WERI-Rb-1 (cell line): Measurements from ENCODE around the gene CANT1.

ENCODE experiments used
- DNase-seq: peaks from one replicate; pipeline ENCODE4 v3.0.0-alpha.2; 2020
- H3K27ac ChIP-seq: fragments of 250-450 bp; sonication (Bioruptor Pico); 2 replicates; pipeline ENCODE4 v1.5.1; 2020; ENCODE audit warnings: mild to moderate bottlenecking, moderate library complexity
- H3K27me3 ChIP-seq: fragments of 250-450 bp; sonication (Bioruptor Pico); 2 replicates; pipeline ENCODE4 v1.5.1; 2021; ENCODE audit warnings: mild to moderate bottlenecking, low read depth, moderate library complexity; ENCODE audit not compliant: insufficient read depth, severe bottlenecking
- H3K36me3 ChIP-seq: fragments of 250-450 bp; sonication (Bioruptor Pico); 2 replicates; pipeline ENCODE4 v1.5.1; 2020; ENCODE audit warnings: mild to moderate bottlenecking, moderate library complexity
- H3K4me3 ChIP-seq: 2 replicates; pipeline ENCODE4 v1.5.1; 2011; ENCODE audit warnings: low read depth, mild to moderate bottlenecking, control low read depth, low read length
- H3K9me3 ChIP-seq: fragments of 250-450 bp; sonication (Bioruptor Pico); 2 replicates; pipeline ENCODE4 v1.5.1; 2021; ENCODE audit warnings: mild to moderate bottlenecking, moderate library complexity; ENCODE audit not compliant: severe bottlenecking
- TF ChIP-seq, protein P1 (sequence below): IDR thresholded peaks from 2 replicates; pipeline ENCODE4 v1.5.1; 2011; ENCODE audit warnings: low read depth, mild to moderate bottlenecking, control low read depth, inconsistent platforms, low read length

The CANT1 gene

DNA sequence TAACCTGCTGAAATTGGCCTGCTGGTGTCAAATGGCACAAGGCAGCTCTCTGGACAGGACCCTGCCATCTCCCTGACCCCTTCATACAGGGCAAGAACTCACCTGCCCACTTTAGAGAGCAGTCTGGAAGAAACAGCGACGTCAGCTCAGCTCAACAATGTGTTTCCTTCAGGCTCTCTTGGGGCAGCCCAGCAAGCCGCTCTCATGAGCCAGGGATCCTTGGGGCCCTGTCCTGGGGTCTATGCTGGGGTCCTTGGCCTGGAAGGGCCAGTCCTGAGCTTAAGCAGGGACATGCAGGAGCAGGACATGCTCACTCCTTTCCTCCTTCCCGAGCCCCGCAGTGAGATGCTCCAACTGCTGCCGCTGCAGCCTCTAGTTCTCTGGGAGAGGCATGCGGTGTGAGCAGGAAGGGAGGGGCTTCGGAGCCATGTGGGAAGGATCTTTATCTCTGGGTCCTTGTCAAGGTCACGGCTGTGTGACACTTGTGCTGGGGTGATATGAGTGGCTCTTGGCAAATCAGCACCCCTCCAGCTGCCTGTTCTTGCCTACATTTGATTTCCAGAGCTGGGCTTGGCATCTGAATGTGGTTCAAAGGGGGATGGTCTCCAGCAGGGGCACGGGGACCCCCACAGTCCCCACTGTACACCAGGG is 17.8 kb upstream of the CANT1 start:
- no peaks in the 10 kb centered on the region for H3K9me3 ChIP-seq
- H3K27me3 ChIP-seq: peaks cover 3% of the 10 kb centered on the region
- no peak for DNase-seq
- TF ChIP-seq, protein P1, sequence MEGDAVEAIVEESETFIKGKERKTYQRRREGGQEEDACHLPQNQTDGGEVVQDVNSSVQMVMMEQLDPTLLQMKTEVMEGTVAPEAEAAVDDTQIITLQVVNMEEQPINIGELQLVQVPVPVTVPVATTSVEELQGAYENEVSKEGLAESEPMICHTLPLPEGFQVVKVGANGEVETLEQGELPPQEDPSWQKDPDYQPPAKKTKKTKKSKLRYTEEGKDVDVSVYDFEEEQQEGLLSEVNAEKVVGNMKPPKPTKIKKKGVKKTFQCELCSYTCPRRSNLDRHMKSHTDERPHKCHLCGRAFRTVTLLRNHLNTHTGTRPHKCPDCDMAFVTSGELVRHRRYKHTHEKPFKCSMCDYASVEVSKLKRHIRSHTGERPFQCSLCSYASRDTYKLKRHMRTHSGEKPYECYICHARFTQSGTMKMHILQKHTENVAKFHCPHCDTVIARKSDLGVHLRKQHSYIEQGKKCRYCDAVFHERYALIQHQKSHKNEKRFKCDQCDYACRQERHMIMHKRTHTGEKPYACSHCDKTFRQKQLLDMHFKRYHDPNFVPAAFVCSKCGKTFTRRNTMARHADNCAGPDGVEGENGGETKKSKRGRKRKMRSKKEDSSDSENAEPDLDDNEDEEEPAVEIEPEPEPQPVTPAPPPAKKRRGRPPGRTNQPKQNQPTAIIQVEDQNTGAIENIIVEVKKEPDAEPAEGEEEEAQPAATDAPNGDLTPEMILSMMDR: no peak
- no peak overlapping the region for H3K4me3 ChIP-seq
- H3K27ac ChIP-seq: no peak overlapping the region
- no peaks in the 10 kb centered on the region for H3K36me3 ChIP-seq

DNA sequence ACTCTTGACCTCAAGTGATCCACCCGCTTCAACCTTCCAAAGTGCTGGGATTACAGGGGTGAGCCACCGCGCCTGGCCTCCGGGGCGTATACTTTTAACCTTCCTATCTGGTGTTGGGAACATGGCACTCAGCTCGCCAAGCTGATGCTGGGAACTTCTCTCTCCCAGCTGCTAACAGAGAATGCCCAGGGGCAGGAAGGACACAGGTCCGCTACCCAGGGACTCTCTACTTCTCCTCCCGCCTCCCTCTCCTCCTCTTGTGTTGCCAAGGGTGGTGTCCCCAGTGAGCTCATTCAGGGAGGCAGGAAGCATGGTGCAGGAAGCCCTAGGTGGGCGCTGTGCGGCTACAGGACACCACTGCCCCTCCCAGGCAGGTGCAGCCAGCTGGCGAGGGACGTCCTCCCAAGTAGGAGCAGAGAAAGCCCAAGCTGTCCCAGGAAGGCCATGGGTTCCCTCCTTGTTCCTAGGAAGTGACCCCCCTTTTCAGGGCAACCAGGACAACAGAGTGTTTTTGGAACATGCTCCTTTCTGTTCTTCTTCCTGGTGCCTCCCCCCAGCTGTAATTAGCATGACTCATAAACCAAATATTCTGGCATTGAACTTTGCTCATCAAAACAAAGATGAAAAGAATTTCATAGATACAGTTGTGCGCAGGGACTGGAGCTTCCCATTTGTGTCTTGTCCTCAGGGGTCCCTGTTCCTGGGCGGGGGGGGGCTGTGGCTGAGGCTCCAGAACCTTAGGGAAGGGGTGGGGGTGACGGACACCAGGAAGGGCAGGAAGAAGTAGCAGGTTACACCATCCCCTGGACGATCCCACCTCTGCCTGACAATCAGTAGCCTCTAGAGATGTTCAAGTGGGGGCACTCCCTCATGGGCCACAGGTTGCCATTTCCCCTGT is 17.1 kb upstream of the CANT1 start:
- Histone ChIP-seq H3K4me3 (no peak overlapping the region), H3K27ac (no peak overlapping the region), H3K36me3 (no peaks in the 10 kb centered on the region), H3K27me3 (peaks cover 3% of the 10 kb centered on the region), H3K9me3 (no peaks in the 10 kb centered on the region)
- TF ChIP-seq, protein P1: no peak
- DNase-seq: no peak

DNA sequence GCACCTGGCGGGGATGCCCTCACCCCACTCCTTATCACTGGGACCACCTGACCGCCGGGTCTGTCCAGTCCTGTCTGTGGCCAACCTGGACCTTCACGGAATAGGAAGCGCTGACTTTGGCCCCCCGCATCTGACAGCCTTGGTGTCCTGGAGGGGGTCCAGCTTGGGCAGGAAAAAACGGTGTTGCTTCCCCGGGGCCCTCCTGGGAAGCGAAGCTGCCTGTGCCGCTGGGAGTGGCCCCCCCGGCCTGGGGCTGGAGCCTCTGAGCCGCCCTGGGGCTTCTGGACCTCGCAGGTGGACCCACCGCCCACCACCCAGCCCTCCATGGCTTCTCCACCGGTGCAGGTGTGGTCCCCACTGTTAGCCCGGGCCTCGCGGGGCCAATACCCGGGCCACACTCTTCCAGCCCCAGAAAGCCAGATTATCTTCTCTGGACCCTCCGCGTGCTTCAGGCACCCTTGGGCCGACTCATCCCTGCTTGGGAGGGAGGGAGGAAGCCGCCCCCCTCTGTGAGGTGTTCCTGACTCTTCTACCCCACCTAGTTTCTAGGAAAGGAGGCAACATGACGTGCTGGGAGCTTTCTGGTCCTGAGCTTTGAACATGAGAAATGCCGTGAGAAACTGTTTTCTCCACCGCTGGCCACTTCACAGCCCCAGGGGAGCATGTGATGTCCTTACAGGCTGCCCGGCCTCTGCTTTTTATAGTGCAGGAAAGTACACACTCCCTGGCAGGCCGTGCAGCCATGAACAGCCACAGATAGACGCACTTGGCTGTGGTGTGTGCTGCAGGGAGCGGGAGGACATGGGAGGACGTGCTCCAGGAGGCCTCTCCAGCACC is 15.6 kb upstream of the CANT1 start:
- H3K27me3 ChIP-seq: peaks cover 3% of the 10 kb centered on the region
- peak overlapping the region; percentile 74 for H3K4me3 ChIP-seq
- H3K9me3 ChIP-seq: no peaks in the 10 kb centered on the region
- H3K27ac ChIP-seq: no peak overlapping the region
- DNase-seq: no peak
- H3K36me3 ChIP-seq: no peaks in the 10 kb centered on the region
- TF ChIP-seq, protein P1: no peak

DNA sequence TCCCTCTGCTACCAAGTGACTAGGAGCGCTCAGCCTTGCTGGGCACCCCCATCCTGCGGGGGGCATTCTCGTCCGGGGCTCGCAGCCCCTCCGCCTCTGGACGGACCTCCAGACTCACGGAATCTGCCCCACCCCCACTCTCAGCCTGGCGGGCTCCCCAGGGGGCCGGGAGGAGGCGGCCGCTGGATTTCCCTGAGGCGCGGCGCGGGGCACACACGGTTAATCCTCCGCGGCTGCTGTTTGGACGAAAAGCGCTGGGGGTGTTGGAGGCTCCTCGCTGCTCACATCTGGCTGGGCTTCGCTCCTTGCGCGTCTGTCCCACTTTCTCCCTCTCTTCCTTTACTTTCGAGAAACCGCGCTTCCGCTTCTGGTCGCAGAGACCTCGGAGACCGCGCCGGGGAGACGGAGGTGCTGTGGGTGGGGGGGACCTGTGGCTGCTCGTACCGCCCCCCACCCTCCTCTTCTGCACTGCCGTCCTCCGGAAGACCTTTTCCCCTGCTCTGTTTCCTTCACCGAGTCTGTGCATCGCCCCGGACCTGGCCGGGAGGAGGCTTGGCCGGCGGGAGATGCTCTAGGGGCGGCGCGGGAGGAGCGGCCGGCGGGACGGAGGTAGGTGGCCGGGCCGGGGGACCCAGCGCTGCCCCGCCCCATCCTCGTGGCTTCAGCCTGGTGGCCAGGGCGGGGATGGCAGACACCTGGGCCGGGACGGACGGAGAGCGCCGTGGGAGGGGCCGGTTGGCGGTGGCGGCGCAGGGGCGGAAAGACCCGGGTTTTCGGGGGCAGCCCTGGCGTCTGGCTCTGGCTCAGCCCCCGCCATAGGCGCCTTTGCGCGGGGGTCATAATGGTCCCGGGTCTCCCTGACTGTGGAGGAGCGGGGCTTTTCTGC is 14.6 kb upstream of the CANT1 start, which contains the start of gene C1QTNF1:
Gene C1QTNF1 (plus strand): TSS at position 284 of the 886 bp plus-strand sequence. CDS start 19,800 bp downstream, outside the sequence.
- H3K4me3 ChIP-seq: peak within 1 kb of the TSS; percentile 74
- peaks cover 3% of the 10 kb centered on the region for H3K27me3 ChIP-seq
- DNase-seq: peak; percentile 84
- TF ChIP-seq, protein P1: peak; percentile 60
- no peaks in the 10 kb centered on the region for H3K9me3 ChIP-seq
- H3K36me3 ChIP-seq: no peaks in the 10 kb centered on the region
- H3K27ac ChIP-seq: peak within 1 kb of the TSS; percentile 45

DNA sequence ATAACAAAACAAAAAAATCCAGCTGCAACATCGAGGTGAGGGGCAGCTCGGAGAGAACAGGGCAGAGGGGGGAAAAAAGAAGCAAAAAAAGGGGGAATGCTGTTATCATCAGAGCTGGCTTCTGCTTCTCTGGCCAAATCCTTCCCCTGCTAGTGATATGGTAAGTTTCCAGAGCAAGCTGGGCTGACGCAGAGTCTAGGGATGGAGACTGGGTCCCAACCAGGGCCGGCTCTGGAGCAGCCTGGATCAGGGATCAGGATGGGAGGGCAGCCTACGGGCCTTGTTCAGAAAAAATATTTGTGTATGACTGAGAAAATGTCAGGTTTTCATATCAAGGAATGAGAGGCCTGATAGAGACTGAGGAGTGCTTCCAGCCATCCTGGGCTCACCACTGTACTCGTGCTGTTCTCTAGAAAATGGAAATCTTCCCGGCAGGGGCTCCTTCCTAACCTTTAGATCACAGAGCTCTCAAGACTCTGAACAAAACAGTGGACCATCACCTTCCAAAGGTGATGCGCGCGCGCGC is 13.7 kb upstream of the CANT1 start:
- Histone ChIP-seq H3K27ac (no peak overlapping the region), H3K4me3 (no peak overlapping the region), H3K9me3 (no peaks in the 10 kb centered on the region), H3K27me3 (peaks cover 3% of the 10 kb centered on the region), H3K36me3 (no peaks in the 10 kb centered on the region)
- no peak for DNase-seq
- TF ChIP-seq, protein P1: no peak
